HG03354 (cell line): ENCODE data around the gene ATP11A.

Experiments used
- ATAC-seq: cut with Tn5 transposase; IDR thresholded peaks from one replicate; pipeline ENCODE4 v1.9.1; 2021; ENCODE audit warnings: mild to moderate bottlenecking; ENCODE audit not compliant: unreplicated experiment, poor library complexity, severe bottlenecking

ATP11A gene

GRCh38 chr13:112868308-112868707 lies 178.5 kb downstream of the ATP11A start:
- no peak for ATAC-seq

- no peak for ATAC-seq
These were observed 179.6 kb downstream of the ATP11A start for GRCh38 chr13:112869202-112870050.

- no peak for ATAC-seq
These were observed 180.2 kb downstream of the ATP11A start for GRCh38 chr13:112870051-112870331.

GRCh38 chr13:112870737-112871287 lies 181.0 kb downstream of the ATP11A start:
- no peak for ATAC-seq

GRCh38 chr13:112871742-112872141 lies 181.9 kb downstream of the ATP11A start:
- ATAC-seq: no peak

- ATAC-seq: peak; percentile 50
These were observed 183.1 kb downstream of the ATP11A start for GRCh38 chr13:112872657-112873631.

- peak; percentile 85 for ATAC-seq
These were observed 184.3 kb downstream of the ATP11A start for GRCh38 chr13:112873851-112874750.

GRCh38 chr13:112874751-112875300 lies 185.0 kb downstream of the ATP11A start:
- ATAC-seq: no peak

GRCh38 chr13:112875627-112876026 lies 185.8 kb downstream of the ATP11A start:
- ATAC-seq: no peak

- ATAC-seq: no peak
These were observed 186.6 kb downstream of the ATP11A start for GRCh38 chr13:112876305-112877000.

- ATAC-seq: no peak
These were observed 187.2 kb downstream of the ATP11A start for GRCh38 chr13:112877066-112877465.

- ATAC-seq: no peak
These were observed 187.7 kb downstream of the ATP11A start for GRCh38 chr13:112877539-112877938.

- no peak for ATAC-seq
These were observed 188.4 kb downstream of the ATP11A start for GRCh38 chr13:112877976-112878955.

- no peak for ATAC-seq
These were observed 189.5 kb downstream of the ATP11A start for GRCh38 chr13:112879283-112879833.

- no peak for ATAC-seq
These were observed 190.4 kb downstream of the ATP11A start for GRCh38 chr13:112880221-112880641.

GRCh38 chr13:112880976-112881540 lies 191.2 kb downstream of the ATP11A start:
- no peak for ATAC-seq
